HepG2 (cell line): ENCODE results near the gene TFPI. TPM values are rescaled to one million over a fixed set of nuclear protein-coding genes. Genes with fewer than 3 reads are reported as not detected.

ENCODE experiments used
- HOMEZ ChIP-seq: IDR thresholded peaks from 2 replicates; pipeline ENCODE4 v1.6.1; 2016; ENCODE audit warnings: low read depth
- IRF2 ChIP-seq: IDR thresholded peaks from 2 replicates; pipeline ENCODE4 v1.6.1; 2018; ENCODE audit warnings: missing genetic modification reagents, missing compliant biosample characterization
- MEIS1 ChIP-seq: sonication (generic); formaldehyde crosslinking; IDR thresholded peaks from 2 replicates; pipeline ENCODE4 v1.9.0; 2021; ENCODE audit warnings: mild to moderate bottlenecking, missing genetic modification reagents, moderate library complexity, borderline replicate concordance
- MTF1 ChIP-seq: sonication (generic); formaldehyde crosslinking; IDR thresholded peaks from 2 replicates; pipeline ENCODE4 v1.5.0; 2020; ENCODE audit warnings: missing genetic modification reagents
- PPARG ChIP-seq: conservative IDR thresholded peaks from 2 replicates; pipeline ENCODE4 v1.6.1; 2016; ENCODE audit warnings: missing biosample characterization, missing genetic modification reagents
- REXO4 ChIP-seq: sonication (generic); formaldehyde crosslinking; IDR thresholded peaks from 2 replicates; pipeline ENCODE4 v1.8.0; 2022; ENCODE audit warnings: missing genetic modification reagents, mild to moderate bottlenecking, borderline replicate concordance
- RFX3 ChIP-seq: IDR thresholded peaks from 2 replicates; pipeline ENCODE4 v1.6.1; 2016; ENCODE audit warnings: missing biosample characterization, missing genetic modification reagents
- RFX5 ChIP-seq: IDR thresholded peaks from 2 replicates; pipeline ENCODE4 v1.6.1; 2011; ENCODE audit warnings: low read depth, low read length, improper control_type of control experiment
- RORA ChIP-seq: sonication (generic); formaldehyde crosslinking; IDR thresholded peaks from 2 replicates; pipeline ENCODE4 v1.5.0; 2020; ENCODE audit warnings: mild to moderate bottlenecking, missing genetic modification reagents, moderate library complexity
- SAP130 ChIP-seq: IDR thresholded peaks from 2 replicates; pipeline ENCODE4 v1.6.1; 2016; ENCODE audit warnings: low read depth
- SOX13 ChIP-seq, 3 experiments: fragments of 450-650 bp in 1 of 3; sonication (generic) in 1 of 3; formaldehyde crosslinking in 1 of 3; IDR thresholded peaks in 2 of 3; conservative IDR thresholded peaks in 1 of 3; 2 replicates each; pipeline versions ENCODE4 v1.5.0 to v1.6.1; 2016 to 2020; ENCODE audit warnings: antibody characterized with exemption in 1 of 3, mild to moderate bottlenecking in 1 of 3, missing compliant biosample characterization in 1 of 3, missing genetic modification reagents in 1 of 3, moderate library complexity in 1 of 3
- STAG1 ChIP-seq: sonication (generic); formaldehyde crosslinking; IDR thresholded peaks from 2 replicates; pipeline ENCODE4 v1.4.0; 2020; ENCODE audit warnings: missing genetic modification reagents
- TFDP1 ChIP-seq: IDR thresholded peaks from 2 replicates; pipeline ENCODE4 v1.6.1; 2016; ENCODE audit warnings: missing compliant biosample characterization, missing genetic modification reagents, borderline replicate concordance
- ZBTB34 ChIP-seq: sonication (generic); formaldehyde crosslinking; IDR thresholded peaks from 2 replicates; pipeline ENCODE4 v1.8.0; 2022; ENCODE audit warnings: mild to moderate bottlenecking, missing genetic modification reagents
- ZNF296 ChIP-seq: sonication (generic); formaldehyde crosslinking; conservative IDR thresholded peaks from 2 replicates; pipeline ENCODE4 v1.5.0; 2020; ENCODE audit warnings: mild to moderate bottlenecking, missing genetic modification reagents
- ZNF333 ChIP-seq: sonication (generic); formaldehyde crosslinking; IDR thresholded peaks from 2 replicates; pipeline ENCODE4 v1.4.0; 2020; ENCODE audit warnings: mild to moderate bottlenecking, missing genetic modification reagents, borderline replicate concordance
- ZNF609 ChIP-seq: sonication (generic); formaldehyde crosslinking; IDR thresholded peaks from 2 replicates; pipeline ENCODE4 v1.4.0; 2020; ENCODE audit warnings: mild to moderate bottlenecking, missing genetic modification reagents, borderline replicate concordance
- ZSCAN25 ChIP-seq: sonication (generic); formaldehyde crosslinking; IDR thresholded peaks from 2 replicates; pipeline ENCODE4 v1.8.0; 2022; ENCODE audit warnings: mild to moderate bottlenecking, missing genetic modification reagents
- polyA plus RNA-seq, 8 experiments: library from polyadenylated mRNA; depleted of rRNA in 3 of 8; stranded (reverse) in 7 of 8; unstranded in 1 of 8; fragments of >200 nt; fragmentation: Illumina TruSeq in 4 of 8; extraction: Trizol in 4 of 8; gene quantifications; 2 replicates each; pipeline versions ENCODE4 v1.2.1 to v1.2.3, GENCODE V29; 2011 to 2016; ENCODE audit warnings: low read depth in 4 of 8, missing spikeins in 1 of 8, mixed read lengths in 1 of 8; ENCODE audit not compliant: insufficient read depth in 1 of 8
- total RNA-seq, 5 experiments: library from RNA; depleted of rRNA; stranded (reverse); fragments of >200 nt; fragmentation: Illumina TruSeq; extraction: Trizol; gene quantifications; 2 replicates each; pipeline ENCODE4 v1.2.3, GENCODE V29; 2016; ENCODE audit warnings: low read depth in 1 of 5

Gene TFPI
- total and polyA plus RNA-seq, 2 of the 13 experiments (the other 11 are each of a cell fraction or from before 2014, with no cell fraction given): 301 to 436 TPM

- no peak for TF ChIP-seq TFDP1 (CRISPR knock-in tag)
- no peak for TF ChIP-seq ZNF609 (CRISPR knock-in tag)
- no peak for TF ChIP-seq ZNF333 (CRISPR knock-in tag)
- no peak; the same call in 1 of the 2 replicates for TF ChIP-seq MTF1 (CRISPR knock-in tag)
- TF ChIP-seq ZSCAN25 (CRISPR knock-in tag): no peak
- no peak for TF ChIP-seq REXO4 (CRISPR knock-in tag)
- TF ChIP-seq STAG1 (CRISPR knock-in tag): peak; percentile 92
- peak; percentile 67; the same call in 1 of the 2 replicates for TF ChIP-seq RFX5
- peak; percentile 51; the same call in 1 of the 2 replicates for TF ChIP-seq IRF2 (CRISPR knock-in tag)
- peak; percentile 42 for TF ChIP-seq SAP130 (CRISPR knock-in tag)
- 0 out of 2 replicates have a peak, but pooled peaks have one; percentile 16 for TF ChIP-seq PPARG (CRISPR knock-in tag)
- TF ChIP-seq ZBTB34 (CRISPR knock-in tag): no peak
- TF ChIP-seq HOMEZ: peak; percentile 20; the same call in 1 of the 2 replicates
- TF ChIP-seq MEIS1 (CRISPR knock-in tag): no peak
- TF ChIP-seq RORA (CRISPR knock-in tag): no peak
- TF ChIP-seq ZNF296 (CRISPR knock-in tag): no peak
- 0 out of 2 replicates have a peak, but pooled peaks have one; percentile 22 for TF ChIP-seq RFX3 (CRISPR knock-in tag)
- no peak for TF ChIP-seq SOX13 (IDR thresholded peaks at IDR 0.05)
- TF ChIP-seq SOX13 (CRISPR knock-in tag; conservative IDR thresholded peaks at IDR 0.05 in 1 of 2, IDR thresholded peaks at IDR 0.05 in 1 of 2): peak in 1 of 2 experiments; percentile 45; a peak in 1 of 4 replicates
These were observed 54.2 kb downstream of the TFPI start (continued) for GRCh38 chr2:187499941-187500532.
